ENCODE data around the gene MBD3. TPM values are rescaled to one million over a fixed set of nuclear protein-coding genes. Genes with fewer than 3 reads are reported as not detected.

MBD3 gene
- total and polyA plus RNA-seq, 4 donors = 12.4 to 57.6 (median 50.2) TPM

GRCh38 chr19:1636325-1637236, 43.9 kb upstream of the MBD3 start:
- Histone ChIP-seq H3K27me3 (ENCODE audit: control insufficient read depth in 4 of 4, insufficient read depth in 4 of 4, low read length in 3 of 4) (no peaks in the 10 kb centered on the region), H3K4me1 (ENCODE audit: control insufficient read depth in 4 of 4, insufficient read depth in 4 of 4, low read length in 3 of 4) (no peaks in the 10 kb centered on the region)

GRCh38 chr19:1634938-1635243, 42.2 kb upstream of the MBD3 start:
- Histone ChIP-seq H3K4me3 (ENCODE audit: low read depth in 1 of 3, low read length in 3 of 3) (no peak overlapping the region), H3K27ac (ENCODE audit: low read depth in 1 of 2, low read length in 2 of 2) (no peak overlapping the region), H3K27me3 (ENCODE audit: control insufficient read depth in 4 of 4, insufficient read depth in 4 of 4, low read length in 3 of 4) (no peaks in the 10 kb centered on the region), H3K9me3 (ENCODE audit: control insufficient read depth in 4 of 4, low read length in 3 of 4) (peaks cover 0 to 2% (median 0%) of the 10 kb centered on the region in 4 donors), H3K36me3 (ENCODE audit: control insufficient read depth in 4 of 4, insufficient read depth in 3 of 4, low read depth in 1 of 4, low read length in 3 of 4) (peaks cover 0 to 6% (median 3%) of the 10 kb centered on the region in 4 donors), H3K4me1 (ENCODE audit: control insufficient read depth in 4 of 4, insufficient read depth in 4 of 4, low read length in 3 of 4) (no peaks in the 10 kb centered on the region), H3K9ac (ENCODE audit: low read depth in 1 of 2, low read length in 2 of 2) (no peak overlapping the region)
- TF ChIP-seq, protein P1, sequence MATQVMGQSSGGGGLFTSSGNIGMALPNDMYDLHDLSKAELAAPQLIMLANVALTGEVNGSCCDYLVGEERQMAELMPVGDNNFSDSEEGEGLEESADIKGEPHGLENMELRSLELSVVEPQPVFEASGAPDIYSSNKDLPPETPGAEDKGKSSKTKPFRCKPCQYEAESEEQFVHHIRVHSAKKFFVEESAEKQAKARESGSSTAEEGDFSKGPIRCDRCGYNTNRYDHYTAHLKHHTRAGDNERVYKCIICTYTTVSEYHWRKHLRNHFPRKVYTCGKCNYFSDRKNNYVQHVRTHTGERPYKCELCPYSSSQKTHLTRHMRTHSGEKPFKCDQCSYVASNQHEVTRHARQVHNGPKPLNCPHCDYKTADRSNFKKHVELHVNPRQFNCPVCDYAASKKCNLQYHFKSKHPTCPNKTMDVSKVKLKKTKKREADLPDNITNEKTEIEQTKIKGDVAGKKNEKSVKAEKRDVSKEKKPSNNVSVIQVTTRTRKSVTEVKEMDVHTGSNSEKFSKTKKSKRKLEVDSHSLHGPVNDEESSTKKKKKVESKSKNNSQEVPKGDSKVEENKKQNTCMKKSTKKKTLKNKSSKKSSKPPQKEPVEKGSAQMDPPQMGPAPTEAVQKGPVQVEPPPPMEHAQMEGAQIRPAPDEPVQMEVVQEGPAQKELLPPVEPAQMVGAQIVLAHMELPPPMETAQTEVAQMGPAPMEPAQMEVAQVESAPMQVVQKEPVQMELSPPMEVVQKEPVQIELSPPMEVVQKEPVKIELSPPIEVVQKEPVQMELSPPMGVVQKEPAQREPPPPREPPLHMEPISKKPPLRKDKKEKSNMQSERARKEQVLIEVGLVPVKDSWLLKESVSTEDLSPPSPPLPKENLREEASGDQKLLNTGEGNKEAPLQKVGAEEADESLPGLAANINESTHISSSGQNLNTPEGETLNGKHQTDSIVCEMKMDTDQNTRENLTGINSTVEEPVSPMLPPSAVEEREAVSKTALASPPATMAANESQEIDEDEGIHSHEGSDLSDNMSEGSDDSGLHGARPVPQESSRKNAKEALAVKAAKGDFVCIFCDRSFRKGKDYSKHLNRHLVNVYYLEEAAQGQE (IDR thresholded peaks at IDR 0.05) = no peak
- TF ChIP-seq GABPA (IDR thresholded peaks at IDR 0.05 in 1 of 2, conservative IDR thresholded peaks at IDR 0.05 in 1 of 2) (no peak), NR2F2 (IDR thresholded peaks at IDR 0.05) (no peak), SP1 (IDR thresholded peaks at IDR 0.05) (no peak), RAD21 (IDR thresholded peaks at IDR 0.05) (no peak), FOXA2 (IDR thresholded peaks at IDR 0.05) (no peak), HNF4G (IDR thresholded peaks at IDR 0.05) (no peak), EGR1 (IDR thresholded peaks at IDR 0.05; ENCODE audit: low read depth in 2 of 2) (no peak)
- TF ChIP-seq, protein P2, sequence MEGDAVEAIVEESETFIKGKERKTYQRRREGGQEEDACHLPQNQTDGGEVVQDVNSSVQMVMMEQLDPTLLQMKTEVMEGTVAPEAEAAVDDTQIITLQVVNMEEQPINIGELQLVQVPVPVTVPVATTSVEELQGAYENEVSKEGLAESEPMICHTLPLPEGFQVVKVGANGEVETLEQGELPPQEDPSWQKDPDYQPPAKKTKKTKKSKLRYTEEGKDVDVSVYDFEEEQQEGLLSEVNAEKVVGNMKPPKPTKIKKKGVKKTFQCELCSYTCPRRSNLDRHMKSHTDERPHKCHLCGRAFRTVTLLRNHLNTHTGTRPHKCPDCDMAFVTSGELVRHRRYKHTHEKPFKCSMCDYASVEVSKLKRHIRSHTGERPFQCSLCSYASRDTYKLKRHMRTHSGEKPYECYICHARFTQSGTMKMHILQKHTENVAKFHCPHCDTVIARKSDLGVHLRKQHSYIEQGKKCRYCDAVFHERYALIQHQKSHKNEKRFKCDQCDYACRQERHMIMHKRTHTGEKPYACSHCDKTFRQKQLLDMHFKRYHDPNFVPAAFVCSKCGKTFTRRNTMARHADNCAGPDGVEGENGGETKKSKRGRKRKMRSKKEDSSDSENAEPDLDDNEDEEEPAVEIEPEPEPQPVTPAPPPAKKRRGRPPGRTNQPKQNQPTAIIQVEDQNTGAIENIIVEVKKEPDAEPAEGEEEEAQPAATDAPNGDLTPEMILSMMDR (IDR thresholded peaks at IDR 0.05; ENCODE audit: low read depth, low read length, missing input control) = no peak
- no peak for DNase-seq (ENCODE audit: low spot score)
- WGBS = 97% methylated on average over 5 of the region's 5 CpGs

More at GRCh38 chr19:1636325-1637236, 43.9 kb upstream of the MBD3 start:
- Histone ChIP-seq H3K9ac (ENCODE audit: low read depth in 1 of 2, low read length in 2 of 2) (no peak overlapping the region), H3K27ac (ENCODE audit: low read depth in 1 of 2, low read length in 2 of 2) (no peak overlapping the region), H3K9me3 (ENCODE audit: control insufficient read depth in 4 of 4, low read length in 3 of 4) (peaks cover 0 to 2% (median 0%) of the 10 kb centered on the region in 4 donors), H3K36me3 (ENCODE audit: control insufficient read depth in 4 of 4, insufficient read depth in 3 of 4, low read depth in 1 of 4, low read length in 3 of 4) (peaks cover 0 to 5% (median 3%) of the 10 kb centered on the region in 4 donors), H3K4me3 (ENCODE audit: low read depth in 1 of 3, low read length in 3 of 3) (no peak overlapping the region)
- no peak for DNase-seq (ENCODE audit: low spot score)
- 98% methylated on average over 34 of the region's 34 CpGs for WGBS
- TF ChIP-seq RAD21 (IDR thresholded peaks at IDR 0.05) (no peak), JUND (IDR thresholded peaks at IDR 0.05) (no peak), RXRA (IDR thresholded peaks at IDR 0.05) (no peak), YY1 (IDR thresholded peaks at IDR 0.05) (no peak), FOXA1 (IDR thresholded peaks at IDR 0.05) (no peak), FOXA2 (IDR thresholded peaks at IDR 0.05) (no peak), MAX (IDR thresholded peaks at IDR 0.05) (no peak), NR2F2 (IDR thresholded peaks at IDR 0.05) (no peak), TAF1 (conservative IDR thresholded peaks at IDR 0.05) (no peak), GABPA (IDR thresholded peaks at IDR 0.05 in 1 of 2, conservative IDR thresholded peaks at IDR 0.05 in 1 of 2) (no peak), SP1 (IDR thresholded peaks at IDR 0.05) (no peak)
- TF ChIP-seq, protein P2 (IDR thresholded peaks at IDR 0.05; ENCODE audit: low read depth, low read length, missing input control) = no peak
- TF ChIP-seq, protein P3, sequence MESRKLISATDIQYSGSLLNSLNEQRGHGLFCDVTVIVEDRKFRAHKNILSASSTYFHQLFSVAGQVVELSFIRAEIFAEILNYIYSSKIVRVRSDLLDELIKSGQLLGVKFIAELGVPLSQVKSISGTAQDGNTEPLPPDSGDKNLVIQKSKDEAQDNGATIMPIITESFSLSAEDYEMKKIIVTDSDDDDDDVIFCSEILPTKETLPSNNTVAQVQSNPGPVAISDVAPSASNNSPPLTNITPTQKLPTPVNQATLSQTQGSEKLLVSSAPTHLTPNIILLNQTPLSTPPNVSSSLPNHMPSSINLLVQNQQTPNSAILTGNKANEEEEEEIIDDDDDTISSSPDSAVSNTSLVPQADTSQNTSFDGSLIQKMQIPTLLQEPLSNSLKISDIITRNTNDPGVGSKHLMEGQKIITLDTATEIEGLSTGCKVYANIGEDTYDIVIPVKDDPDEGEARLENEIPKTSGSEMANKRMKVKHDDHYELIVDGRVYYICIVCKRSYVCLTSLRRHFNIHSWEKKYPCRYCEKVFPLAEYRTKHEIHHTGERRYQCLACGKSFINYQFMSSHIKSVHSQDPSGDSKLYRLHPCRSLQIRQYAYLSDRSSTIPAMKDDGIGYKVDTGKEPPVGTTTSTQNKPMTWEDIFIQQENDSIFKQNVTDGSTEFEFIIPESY (IDR thresholded peaks at IDR 0.05) = no peak
